NCI-H526 (cell line): ENCODE results near the gene BRD8.
"Not testable (repeated sequence)": the region's sequence is repeated elsewhere in the genome, so short reads cannot be mapped to it uniquely, and the experiment has no call there.

Experiments
- DNase-seq, 2 experiments: peaks; one replicate each; lab custom pipeline; 2025; lab: John Stamatoyannopoulos, UW

Gene BRD8

GRCh38 chr5:138163721-138164120 lies 14.7 kb downstream of the BRD8 start:
- no peak for DNase-seq

GRCh38 chr5:138160706-138161105 lies 17.7 kb downstream of the BRD8 start:
- no peak for DNase-seq

- DNase-seq, result no peak
Measured at GRCh38 chr5:138159666-138160065, 18.8 kb downstream of the BRD8 start.

- DNase-seq, result no peak
Measured at GRCh38 chr5:138157626-138158025, 20.8 kb downstream of the BRD8 start.

GRCh38 chr5:138155977-138156376 lies 22.5 kb downstream of the BRD8 start:
- not testable (repeated sequence) for DNase-seq

- no peak for DNase-seq
Measured at GRCh38 chr5:138149530-138149929, 28.9 kb downstream of the BRD8 start.

- DNase-seq, result no peak
Measured at GRCh38 chr5:138148811-138149210, 29.6 kb downstream of the BRD8 start.

- DNase-seq, result not testable (repeated sequence)
Measured at GRCh38 chr5:138143578-138143977, 34.9 kb downstream of the BRD8 start.

GRCh38 chr5:138141734-138142133 lies 36.7 kb downstream of the BRD8 start:
- DNase-seq, result no peak

- no peak for DNase-seq
Measured at GRCh38 chr5:138140268-138140667, 38.2 kb downstream of the BRD8 start.

GRCh38 chr5:138139781-138140090 lies 38.7 kb downstream of the BRD8 start:
- no peak for DNase-seq

- peak; percentile 57 to 79 for DNase-seq
Measured at GRCh38 chr5:138138949-138139780, 39.3 kb downstream of the BRD8 start, which contains the start of gene NME5. Gene NME5, minus strand, starts transcription at chr5:138139428. Its CDS starts 648 bp downstream, at chr5:138138780.

GRCh38 chr5:138132543-138132942 lies 45.9 kb downstream of the BRD8 start:
- DNase-seq, result no peak

- no peak for DNase-seq
Measured at GRCh38 chr5:138129347-138129746, 49.1 kb downstream of the BRD8 start.

GRCh38 chr5:138128334-138128733 lies 50.1 kb downstream of the BRD8 start:
- DNase-seq, result no peak

- no peak for DNase-seq
Measured at GRCh38 chr5:138115254-138115653, 63.2 kb downstream of the BRD8 start.

GRCh38 chr5:138111937-138112336 lies 66.5 kb downstream of the BRD8 start:
- DNase-seq, result no peak

- no peak for DNase-seq
Measured at GRCh38 chr5:138111181-138111580, 67.2 kb downstream of the BRD8 start.

- DNase-seq, result no peak
Measured at GRCh38 chr5:138110266-138110963, 68.0 kb downstream of the BRD8 start.

- no peak for DNase-seq
Measured at GRCh38 chr5:138109463-138110265, 68.8 kb downstream of the BRD8 start.

GRCh38 chr5:138107213-138107612 lies 71.2 kb downstream of the BRD8 start:
- DNase-seq, result no peak

GRCh38 chr5:138105709-138106108 lies 72.7 kb downstream of the BRD8 start:
- no peak for DNase-seq

GRCh38 chr5:138103319-138103637 lies 75.2 kb downstream of the BRD8 start:
- no peak for DNase-seq
